ENCODE results near the gene TRAPPC2L. TPM values are rescaled to one million over a fixed set of nuclear protein-coding genes. Genes with fewer than 3 reads are reported as not detected.

Gene TRAPPC2L
- total and polyA plus RNA-seq, 2 experiments from 2014 or later: 58.7 to 215 TPM

DNA sequence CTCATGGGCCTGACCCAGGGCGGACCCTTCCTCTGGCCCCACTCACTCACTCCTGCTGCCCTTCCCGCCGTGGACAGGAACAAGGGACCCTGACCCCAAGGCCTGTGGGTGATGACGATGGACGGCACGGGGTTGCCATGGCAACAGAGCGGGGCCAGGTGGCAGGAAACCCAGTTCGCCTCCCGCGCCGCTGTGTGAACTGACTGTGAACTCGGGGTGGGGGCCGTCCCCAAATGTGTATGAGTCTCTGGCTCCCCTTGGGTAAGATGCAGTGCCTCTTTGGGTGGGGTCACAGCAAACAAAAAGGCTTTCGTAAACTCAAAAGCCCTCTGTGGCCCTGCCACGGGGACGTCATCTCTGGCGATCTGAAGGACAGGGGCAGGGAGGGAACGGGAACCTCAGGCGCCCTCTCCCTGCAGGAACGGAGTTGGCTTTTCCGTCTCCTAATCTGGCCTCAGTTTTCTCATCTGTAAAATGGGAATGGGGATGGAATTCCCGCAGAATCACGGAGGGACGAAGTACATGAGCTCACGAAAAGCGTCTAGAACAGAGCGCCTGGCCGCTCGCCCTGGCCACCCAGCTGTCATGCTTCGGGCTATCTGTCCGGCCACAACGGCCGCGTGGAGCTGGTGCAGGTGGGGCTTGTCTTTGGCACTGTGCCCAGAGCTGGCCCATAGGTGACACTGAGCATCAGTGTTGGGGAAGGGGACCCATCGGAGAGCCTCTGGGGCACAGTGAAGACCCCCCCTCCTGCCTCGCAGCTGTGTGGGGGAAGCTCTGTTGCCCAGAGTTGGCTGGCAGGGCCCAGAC lies 54.4 kb downstream of the TRAPPC2L start:
- WGBS (ENCODE audit: low lambda C conversion rate, missing lambda C conversion rate): 89% methylated on average over 36 of the region's 36 CpGs
- TF ChIP-seq EZH2phosphoT487 (IDR thresholded peaks at IDR 0.05; ENCODE audit: low read depth, severe bottlenecking, unreplicated experiment) (no peak), EZH2 (IDR thresholded peaks at IDR 0.05; ENCODE audit: borderline replicate concordance) (no peak)
- TF ChIP-seq, protein P1, sequence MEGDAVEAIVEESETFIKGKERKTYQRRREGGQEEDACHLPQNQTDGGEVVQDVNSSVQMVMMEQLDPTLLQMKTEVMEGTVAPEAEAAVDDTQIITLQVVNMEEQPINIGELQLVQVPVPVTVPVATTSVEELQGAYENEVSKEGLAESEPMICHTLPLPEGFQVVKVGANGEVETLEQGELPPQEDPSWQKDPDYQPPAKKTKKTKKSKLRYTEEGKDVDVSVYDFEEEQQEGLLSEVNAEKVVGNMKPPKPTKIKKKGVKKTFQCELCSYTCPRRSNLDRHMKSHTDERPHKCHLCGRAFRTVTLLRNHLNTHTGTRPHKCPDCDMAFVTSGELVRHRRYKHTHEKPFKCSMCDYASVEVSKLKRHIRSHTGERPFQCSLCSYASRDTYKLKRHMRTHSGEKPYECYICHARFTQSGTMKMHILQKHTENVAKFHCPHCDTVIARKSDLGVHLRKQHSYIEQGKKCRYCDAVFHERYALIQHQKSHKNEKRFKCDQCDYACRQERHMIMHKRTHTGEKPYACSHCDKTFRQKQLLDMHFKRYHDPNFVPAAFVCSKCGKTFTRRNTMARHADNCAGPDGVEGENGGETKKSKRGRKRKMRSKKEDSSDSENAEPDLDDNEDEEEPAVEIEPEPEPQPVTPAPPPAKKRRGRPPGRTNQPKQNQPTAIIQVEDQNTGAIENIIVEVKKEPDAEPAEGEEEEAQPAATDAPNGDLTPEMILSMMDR (IDR thresholded peaks at IDR 0.05; ENCODE audit: poor library complexity): no peak
- H3K27ac ChIP-seq: no peak overlapping the region

DNA sequence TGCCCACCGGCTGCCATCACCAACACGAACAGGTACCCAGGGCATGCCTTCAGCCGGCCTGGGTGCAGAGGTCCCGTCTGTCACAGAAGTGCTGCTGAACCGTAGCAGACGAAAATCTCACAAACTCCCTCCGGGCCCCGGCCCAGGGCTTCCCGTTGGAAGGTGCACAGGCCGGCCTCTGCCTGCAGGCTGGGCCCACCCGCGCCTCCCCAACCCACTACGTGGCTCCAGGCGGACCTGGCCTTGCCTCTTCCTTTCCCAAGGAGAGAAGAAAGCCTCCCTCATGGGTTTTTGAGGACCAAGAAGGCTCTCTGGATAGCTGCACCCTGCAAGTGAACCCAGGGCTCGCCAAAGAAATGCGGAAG lies 55.0 kb downstream of the TRAPPC2L start:
- Histone ChIP-seq H3K9me3 (ENCODE audit: low read depth) (no peaks in the 10 kb centered on the region), H3K4me3 (no peak overlapping the region), H3K27me3 (no peaks in the 10 kb centered on the region), H3K9me2 (replicated peaks; ENCODE audit: insufficient read depth) (no peaks in the 10 kb centered on the region), H3K4me2 (no peak overlapping the region), H2AFZ (no peak overlapping the region), H3K27ac (no peak overlapping the region), H3K4me1 (ENCODE audit: insufficient read depth) (peaks cover 4% of the 10 kb centered on the region), H4K20me1 (ENCODE audit: insufficient read depth, poor library complexity, severe bottlenecking) (no peaks in the 10 kb centered on the region), H3K79me2 (no peaks in the 10 kb centered on the region), H3K36me3 (replicated peaks; ENCODE audit: insufficient read depth, low read depth) (no peaks in the 10 kb centered on the region)
- no peak for DNase-seq (ENCODE audit: low spot score)
- TF ChIP-seq EZH2phosphoT487 (IDR thresholded peaks at IDR 0.05; ENCODE audit: low read depth, severe bottlenecking, unreplicated experiment) (no peak), EZH2 (IDR thresholded peaks at IDR 0.05; ENCODE audit: borderline replicate concordance) (no peak)
- TF ChIP-seq, protein P1 (IDR thresholded peaks at IDR 0.05; ENCODE audit: poor library complexity): no peak
- 92% methylated on average over 14 of the region's 16 CpGs for WGBS (ENCODE audit: low lambda C conversion rate, missing lambda C conversion rate)

More for the DNA sequence above, 54.4 kb downstream of the TRAPPC2L start:
- Histone ChIP-seq H3K9me2 (replicated peaks; ENCODE audit: insufficient read depth) (no peaks in the 10 kb centered on the region), H3K4me2 (no peak overlapping the region), H3K27me3 (no peaks in the 10 kb centered on the region), H2AFZ (no peak overlapping the region), H4K20me1 (ENCODE audit: insufficient read depth, poor library complexity, severe bottlenecking) (no peaks in the 10 kb centered on the region), H3K36me3 (replicated peaks; ENCODE audit: insufficient read depth, low read depth) (no peaks in the 10 kb centered on the region), H3K9me3 (ENCODE audit: low read depth) (no peaks in the 10 kb centered on the region), H3K4me1 (ENCODE audit: insufficient read depth) (peaks cover 4% of the 10 kb centered on the region), H3K79me2 (no peaks in the 10 kb centered on the region), H3K4me3 (no peak overlapping the region)
- no peak for DNase-seq (ENCODE audit: low spot score)

Other genes with a start within 250 kb of the TRAPPC2L start
- 0.40 TPM in 1 of 2 replicates, not detected in the other for gene IL17C, start 218.6 kb upstream of the TRAPPC2L start, total RNA-seq
- 0.57 and 0.79 TPM in 2 replicates for gene IL17C, start 218.6 kb upstream of the TRAPPC2L start, polyA plus RNA-seq
- 196 and 255 TPM in 2 replicates for gene CYBA, start 206.1 kb upstream of the TRAPPC2L start, total RNA-seq
- gene CYBA, start 206.1 kb upstream of the TRAPPC2L start, polyA plus RNA-seq: 419 and 516 TPM in 2 replicates
- 71.9 and 78.6 TPM in 2 replicates for gene MVD, start 194.0 kb upstream of the TRAPPC2L start, total RNA-seq
- gene MVD, start 194.0 kb upstream of the TRAPPC2L start, polyA plus RNA-seq: 142 and 152 TPM in 2 replicates
- gene SNAI3, start 170.6 kb upstream of the TRAPPC2L start, total RNA-seq: 1.7 and 2.5 TPM in 2 replicates
- 4.1 and 5.0 TPM in 2 replicates for gene SNAI3, start 170.6 kb upstream of the TRAPPC2L start, polyA plus RNA-seq
- gene RNF166, start 150.7 kb upstream of the TRAPPC2L start, total RNA-seq: 10.1 and 14.0 TPM in 2 replicates
- gene RNF166, start 150.7 kb upstream of the TRAPPC2L start, polyA plus RNA-seq: 14.3 and 16.8 TPM in 2 replicates
- gene CTU2, start 150.6 kb upstream of the TRAPPC2L start, total RNA-seq: 5.9 and 8.9 TPM in 2 replicates
- gene CTU2, start 150.6 kb upstream of the TRAPPC2L start, polyA plus RNA-seq: 19.5 and 21.2 TPM in 2 replicates
- gene PIEZO1, start 71.9 kb upstream of the TRAPPC2L start, total RNA-seq: 47.0 and 77.0 TPM in 2 replicates
- 70.6 and 87.9 TPM in 2 replicates for gene PIEZO1, start 71.9 kb upstream of the TRAPPC2L start, polyA plus RNA-seq
- gene CDT1, start 53.3 kb upstream of the TRAPPC2L start, total RNA-seq: 5.2 and 6.9 TPM in 2 replicates
- gene CDT1, start 53.3 kb upstream of the TRAPPC2L start, polyA plus RNA-seq: 5.1 and 6.8 TPM in 2 replicates
- gene APRT, start 45.2 kb upstream of the TRAPPC2L start, total RNA-seq: 101 and 119 TPM in 2 replicates
- 237 and 273 TPM in 2 replicates for gene APRT, start 45.2 kb upstream of the TRAPPC2L start, polyA plus RNA-seq
- 19.6 and 22.4 TPM in 2 replicates for gene GALNS, start 180 bp upstream of the TRAPPC2L start, total RNA-seq
- gene GALNS, start 180 bp upstream of the TRAPPC2L start, polyA plus RNA-seq: 38.9 and 53.5 TPM in 2 replicates
- not detected in 2 replicates for gene PABPN1L, start 9.5 kb downstream of the TRAPPC2L start, total RNA-seq
- gene PABPN1L, start 9.5 kb downstream of the TRAPPC2L start, polyA plus RNA-seq: not detected in 2 replicates
- 0.07 TPM in 1 of 2 replicates, not detected in the other for gene CBFA2T3, start 120.1 kb downstream of the TRAPPC2L start, total RNA-seq
- gene CBFA2T3, start 120.1 kb downstream of the TRAPPC2L start, polyA plus RNA-seq: 1.1 and 1.5 TPM in 2 replicates
- gene ACSF3, start 236.7 kb downstream of the TRAPPC2L start, total RNA-seq: 20.7 and 22.1 TPM in 2 replicates
- 18.2 and 28.0 TPM in 2 replicates for gene ACSF3, start 236.7 kb downstream of the TRAPPC2L start, polyA plus RNA-seq

Data from hepatocyte (in vitro differentiated cells).